Astrocyte of the cerebellum (primary cell): ENCODE data around the gene RNASE11.

Experiments used
- DNase-seq: peaks from one replicate; pipeline ENCODE4 v3.0.0-alpha.2; 2011; ENCODE audit warnings: low read depth
- H3K4me3 ChIP-seq: 2 replicates; pipeline ENCODE4 v1.5.1; 2011; ENCODE audit warnings: mild to moderate bottlenecking, low read depth, low read length, moderate library complexity
- in situ Hi-C: cut with HindIII; loops from 2 replicates; pipeline ENCODE4 v1.10.0; 2017; ENCODE audit warnings: low sequenced_read_pairs
- TF ChIP-seq, protein P1 (sequence below): IDR thresholded peaks from 2 replicates; pipeline ENCODE4 v1.5.1; 2012; ENCODE audit warnings: low read length, low read depth, moderate library complexity, mild to moderate bottlenecking; ENCODE audit errors: missing control alignments

The RNASE11 gene

DNA sequence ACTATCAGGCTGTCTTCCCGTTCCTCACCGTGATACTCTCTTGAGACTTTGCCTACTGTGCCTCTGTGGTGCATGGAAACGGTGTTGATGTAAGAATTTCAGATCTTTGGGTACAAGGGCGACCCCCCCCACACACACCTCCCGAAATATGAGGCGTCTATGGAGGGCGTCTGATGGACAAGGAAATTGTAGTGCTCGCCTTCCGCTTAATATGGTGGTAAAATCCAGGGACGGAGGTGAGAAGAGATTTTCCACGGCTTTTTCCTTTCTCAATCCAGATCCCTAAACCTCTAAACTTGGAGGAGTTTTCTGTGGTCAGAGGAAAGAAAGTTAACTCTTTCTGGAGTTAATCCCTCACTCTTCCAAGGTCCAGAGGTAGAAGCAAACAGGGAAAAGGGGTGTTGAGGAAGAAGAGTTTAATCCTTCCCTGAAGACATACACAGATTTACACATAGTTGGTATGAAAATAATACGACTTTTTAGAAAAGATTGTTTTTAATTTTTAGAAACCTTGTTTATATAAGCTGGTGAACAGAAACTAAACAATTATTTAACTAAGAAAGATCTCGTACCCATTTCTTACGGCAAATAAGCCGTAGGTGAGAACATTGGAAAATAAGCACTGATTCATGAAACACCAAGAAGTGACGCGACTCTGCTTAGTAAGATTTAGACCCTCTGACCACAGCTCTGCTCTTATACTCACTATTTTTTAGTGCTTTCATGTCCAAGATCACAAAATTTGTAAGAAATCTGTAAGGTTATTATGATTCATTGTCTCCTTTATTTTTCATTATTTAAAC lies 26.4 kb upstream of the RNASE11 start:
- TF ChIP-seq, protein P1, sequence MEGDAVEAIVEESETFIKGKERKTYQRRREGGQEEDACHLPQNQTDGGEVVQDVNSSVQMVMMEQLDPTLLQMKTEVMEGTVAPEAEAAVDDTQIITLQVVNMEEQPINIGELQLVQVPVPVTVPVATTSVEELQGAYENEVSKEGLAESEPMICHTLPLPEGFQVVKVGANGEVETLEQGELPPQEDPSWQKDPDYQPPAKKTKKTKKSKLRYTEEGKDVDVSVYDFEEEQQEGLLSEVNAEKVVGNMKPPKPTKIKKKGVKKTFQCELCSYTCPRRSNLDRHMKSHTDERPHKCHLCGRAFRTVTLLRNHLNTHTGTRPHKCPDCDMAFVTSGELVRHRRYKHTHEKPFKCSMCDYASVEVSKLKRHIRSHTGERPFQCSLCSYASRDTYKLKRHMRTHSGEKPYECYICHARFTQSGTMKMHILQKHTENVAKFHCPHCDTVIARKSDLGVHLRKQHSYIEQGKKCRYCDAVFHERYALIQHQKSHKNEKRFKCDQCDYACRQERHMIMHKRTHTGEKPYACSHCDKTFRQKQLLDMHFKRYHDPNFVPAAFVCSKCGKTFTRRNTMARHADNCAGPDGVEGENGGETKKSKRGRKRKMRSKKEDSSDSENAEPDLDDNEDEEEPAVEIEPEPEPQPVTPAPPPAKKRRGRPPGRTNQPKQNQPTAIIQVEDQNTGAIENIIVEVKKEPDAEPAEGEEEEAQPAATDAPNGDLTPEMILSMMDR: no peak
- in situ Hi-C loops: no loop called here
- DNase-seq: no peak
- H3K4me3 ChIP-seq: peak overlapping the region; percentile 53

DNA sequence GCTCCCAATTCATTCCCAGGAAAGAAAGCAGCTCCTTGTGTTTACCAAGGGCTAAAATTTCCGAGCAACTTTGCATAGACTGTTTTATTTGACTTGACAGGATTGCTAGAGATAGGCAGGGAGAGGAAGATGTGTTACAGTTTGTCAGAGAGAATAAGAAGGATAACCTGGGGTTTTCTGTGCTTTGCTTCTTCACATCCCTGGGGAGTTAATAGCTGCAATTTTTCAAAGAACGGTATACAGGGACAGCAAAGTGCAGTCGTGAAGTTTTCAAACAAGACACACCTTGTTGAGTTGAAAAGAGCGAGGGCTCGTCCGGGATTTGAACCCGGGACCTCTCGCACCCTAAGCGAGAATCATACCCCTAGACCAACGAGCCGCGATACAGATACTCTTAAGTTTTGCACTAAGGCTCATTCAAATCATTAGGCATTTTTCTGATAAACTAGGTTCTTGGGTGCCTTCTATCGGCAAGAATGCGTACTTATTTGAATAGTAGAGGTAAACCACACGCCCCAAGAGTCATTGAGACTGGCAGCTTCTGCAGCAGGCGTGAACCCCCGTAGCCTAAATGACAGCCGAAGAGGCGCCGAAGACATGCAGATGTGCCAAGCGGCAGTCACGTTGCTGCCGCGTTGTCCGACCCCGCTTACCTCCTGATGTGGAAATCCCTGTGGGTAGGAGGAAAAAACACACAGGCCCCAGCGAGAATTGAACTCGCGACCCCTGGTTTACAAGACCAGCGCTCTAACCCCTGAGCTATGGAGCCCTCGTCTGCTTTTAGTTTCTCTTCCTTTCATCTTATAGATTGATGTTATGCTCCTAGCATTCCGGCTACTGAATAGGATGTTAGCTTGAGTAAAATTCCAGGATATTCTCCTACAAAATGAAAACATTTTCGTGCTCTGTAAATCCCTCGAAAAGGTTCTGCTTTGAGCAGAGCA lies 25.6 kb upstream of the RNASE11 start:
- DNase-seq: peak; percentile 91
- TF ChIP-seq, protein P1: peak; percentile 71
- in situ Hi-C loops: no loop called here
- peak overlapping the region; percentile 53 for H3K4me3 ChIP-seq

- TF ChIP-seq, protein P1: no peak
- H3K4me3 ChIP-seq: no peak overlapping the region
- in situ Hi-C loops: no loop called here
- DNase-seq: no peak
These were observed 24.6 kb upstream of the RNASE11 start for GRCh38 chr14:20612403-20612802.

DNA sequence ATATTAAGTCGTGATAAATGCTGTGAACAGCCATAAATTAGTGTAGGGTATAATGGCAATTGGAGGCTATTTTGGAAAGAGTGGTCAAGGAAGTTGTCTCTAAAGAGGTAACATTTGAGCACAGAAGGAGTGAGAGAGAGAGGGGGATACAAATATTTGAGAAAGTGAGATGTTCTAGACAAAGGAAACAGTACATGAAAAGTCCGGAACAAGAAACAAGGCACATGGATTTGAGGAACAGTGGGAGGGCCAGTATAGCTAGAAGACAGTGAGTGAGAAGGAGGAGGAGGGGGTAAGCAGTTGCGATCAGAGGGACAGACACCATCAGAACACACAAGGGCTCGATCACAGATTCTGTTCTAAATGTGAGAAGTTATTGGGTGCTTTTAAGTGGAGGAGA lies 23.5 kb upstream of the RNASE11 start:
- in situ Hi-C loops: no loop called here
- TF ChIP-seq, protein P1: no peak
- no peak overlapping the region for H3K4me3 ChIP-seq
- DNase-seq: no peak

DNA sequence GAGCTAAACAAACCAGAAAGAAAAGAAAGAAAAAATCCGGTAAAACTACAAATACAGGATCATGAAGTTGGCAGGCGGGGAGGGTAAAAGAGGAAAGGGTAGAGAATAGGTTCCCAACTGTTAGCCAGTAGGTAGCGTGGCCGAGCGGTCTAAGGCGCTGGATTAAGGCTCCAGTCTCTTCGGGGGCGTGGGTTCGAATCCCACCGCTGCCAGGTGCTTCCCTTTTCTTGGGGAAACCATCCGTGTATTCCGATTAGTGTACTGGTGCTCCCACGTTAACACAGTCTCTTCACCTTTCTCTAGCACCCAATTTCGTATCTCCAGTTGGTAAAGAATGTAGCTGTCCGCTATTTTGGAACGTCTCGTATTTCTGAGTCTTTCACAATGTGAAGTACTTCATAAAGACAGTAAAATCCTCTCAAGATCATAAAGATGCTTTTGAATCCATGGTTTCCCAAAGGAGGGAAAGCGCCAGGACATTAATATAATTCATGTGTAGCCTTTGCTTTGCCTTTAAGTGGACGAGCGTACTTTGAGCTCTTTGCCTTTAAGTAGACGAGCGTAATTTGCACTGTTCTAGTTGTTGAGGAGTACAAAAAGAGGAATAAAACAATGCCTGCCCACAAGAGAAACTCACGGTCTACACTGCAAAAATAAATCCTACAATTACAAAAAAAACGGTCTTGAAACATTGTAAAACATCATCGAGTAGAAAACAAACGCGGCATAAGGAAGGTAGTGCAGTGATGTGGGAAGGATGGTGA lies 22.4 kb upstream of the RNASE11 start:
- in situ Hi-C loops: no loop called here
- H3K4me3 ChIP-seq: peak overlapping the region; percentile 85
- DNase-seq: peak; percentile 45
- TF ChIP-seq, protein P1: no peak
